HG03439 (cell line): ENCODE measurements around the gene PDZD7.
"Not testable (repeated sequence)": the region's sequence is repeated elsewhere in the genome, so short reads cannot be mapped to it uniquely, and the experiment has no call there.

Experiments
- ATAC-seq: cut with Tn5 transposase; IDR thresholded peaks from one replicate; pipeline ENCODE4 v1.9.1; 2021; ENCODE audit warnings: mild to moderate bottlenecking, moderate library complexity; ENCODE audit not compliant: unreplicated experiment

Gene PDZD7

DNA sequence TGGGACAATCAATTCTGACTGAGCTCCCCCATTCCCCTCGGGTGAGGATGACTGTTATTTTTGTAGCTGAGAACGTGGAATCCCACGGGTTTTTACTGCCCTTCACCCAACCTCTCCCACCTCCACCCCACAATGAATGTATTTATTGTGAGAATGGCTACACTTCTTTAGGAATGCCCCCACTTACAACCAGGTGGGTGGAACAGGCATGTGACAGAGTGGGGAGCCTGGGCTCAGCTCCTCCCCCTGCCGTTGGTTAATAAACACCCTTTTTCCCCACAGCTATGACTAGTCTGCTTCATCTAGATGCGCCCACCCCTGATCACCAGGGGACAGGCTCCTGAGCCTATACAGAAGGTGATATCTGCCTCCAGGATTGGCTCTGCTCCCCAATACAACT, 45.6 kb downstream of the PDZD7 start:
- ATAC-seq, result no peak

DNA sequence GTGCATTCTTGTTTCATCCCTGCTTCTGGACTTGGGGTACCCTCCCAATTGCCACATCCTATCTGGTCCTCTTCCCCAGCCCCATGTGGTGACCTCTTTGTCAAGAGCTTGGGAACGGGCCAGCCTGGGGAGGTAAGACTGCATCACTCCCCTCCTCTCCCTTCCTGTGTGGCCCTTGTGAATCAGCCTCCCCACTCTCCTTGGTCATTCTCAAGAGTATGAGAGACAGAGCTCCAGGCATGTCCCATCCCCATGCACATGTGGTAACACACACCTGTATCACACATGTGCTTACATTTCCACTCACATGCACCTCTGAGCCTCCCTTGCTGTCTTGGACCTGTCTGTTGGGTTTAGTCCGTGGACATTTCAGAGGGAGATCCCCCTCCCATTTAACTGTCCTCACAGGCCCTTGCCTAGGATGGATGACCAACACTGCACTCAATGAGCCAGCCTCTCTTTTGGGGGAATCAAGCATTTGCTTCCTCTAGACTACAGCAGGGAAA, 46.2 kb downstream of the PDZD7 start:
- ATAC-seq, result no peak

DNA sequence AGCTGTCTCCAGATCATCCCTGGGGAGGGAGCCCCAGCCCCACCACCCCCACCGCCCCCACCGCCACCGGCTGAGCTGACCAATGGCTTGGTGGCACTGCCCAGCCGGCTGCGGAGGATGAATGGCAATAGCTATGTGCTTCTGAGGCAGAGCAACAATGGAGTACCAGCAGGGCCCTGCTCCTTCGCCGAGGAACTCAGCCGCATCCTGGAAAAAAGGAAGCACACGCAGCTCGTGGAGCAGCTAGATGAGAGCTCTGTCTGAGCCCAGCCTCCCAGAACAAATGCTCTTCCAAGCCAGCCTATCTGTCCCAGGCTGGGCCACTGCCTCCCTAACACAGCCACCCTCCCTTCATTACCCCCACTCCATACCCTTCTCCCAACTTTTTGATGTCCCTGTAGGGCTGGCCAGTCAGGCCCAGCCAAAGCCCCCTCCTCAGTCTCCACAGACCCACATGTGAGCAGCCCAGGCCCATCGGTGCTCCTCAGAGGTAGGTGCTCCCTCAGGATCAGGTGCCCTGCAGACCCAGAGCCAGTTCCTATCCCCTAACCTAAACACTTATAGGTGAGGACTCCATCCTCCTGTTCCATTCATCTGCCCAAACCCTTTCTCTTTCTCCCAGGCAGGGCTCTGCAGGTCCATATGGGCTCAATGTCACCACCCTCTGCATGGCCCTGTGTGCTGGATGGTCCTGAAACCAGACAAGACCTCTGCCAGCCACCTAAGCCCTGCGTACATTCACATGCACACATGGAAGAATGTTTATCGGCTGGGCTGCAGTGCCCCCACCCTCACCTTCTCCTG, 46.9 kb downstream of the PDZD7 start:
- ATAC-seq, result no peak

DNA sequence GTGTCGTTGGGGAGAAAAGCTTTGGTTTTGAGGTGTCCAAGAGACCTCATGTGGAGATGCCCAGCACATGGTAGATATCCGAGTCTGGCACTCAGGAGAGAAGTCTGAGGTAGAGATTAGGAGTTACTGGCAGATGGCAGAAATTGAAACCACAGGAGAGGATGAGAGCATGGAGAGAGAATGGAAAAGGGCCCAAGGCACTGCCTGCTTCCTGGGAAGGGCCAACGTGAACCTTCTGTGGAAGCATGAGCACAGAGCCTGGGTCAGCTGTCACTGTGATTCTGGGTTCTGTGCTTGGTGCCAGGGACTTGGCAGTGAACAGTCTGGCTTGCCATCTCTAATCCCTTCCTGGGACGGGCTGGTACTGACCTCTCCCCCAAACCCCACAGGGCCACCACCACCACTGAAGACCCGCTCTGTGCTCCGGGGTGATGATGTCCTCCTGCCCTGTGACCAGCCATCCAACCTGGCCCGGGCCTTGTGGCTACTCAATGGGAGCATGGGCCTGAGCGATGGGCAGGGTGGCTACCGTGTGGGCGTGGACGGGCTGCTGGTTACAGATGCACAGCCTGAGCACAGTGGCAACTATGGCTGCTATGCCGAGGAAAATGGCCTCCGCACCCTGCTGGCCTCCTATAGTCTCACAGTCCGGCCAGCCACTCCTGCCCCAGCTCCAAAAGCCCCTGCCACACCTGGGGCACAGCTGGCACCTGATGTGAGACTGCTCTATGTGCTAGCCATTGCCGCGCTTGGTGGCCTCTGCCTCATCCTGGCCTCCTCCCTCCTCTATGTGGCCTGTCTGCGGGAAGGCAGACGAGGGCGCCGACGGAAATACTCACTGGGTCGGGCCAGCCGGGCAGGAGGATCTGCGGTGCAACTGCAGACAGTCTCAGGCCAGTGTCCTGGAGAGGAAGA, 47.8 kb downstream of the PDZD7 start:
- ATAC-seq, result no peak

GRCh38 chr10:100981178-100981772, 49.7 kb downstream of the PDZD7 start:
- no peak for ATAC-seq

GRCh38 chr10:100980711-100981110, 50.2 kb downstream of the PDZD7 start:
- ATAC-seq, result no peak

DNA sequence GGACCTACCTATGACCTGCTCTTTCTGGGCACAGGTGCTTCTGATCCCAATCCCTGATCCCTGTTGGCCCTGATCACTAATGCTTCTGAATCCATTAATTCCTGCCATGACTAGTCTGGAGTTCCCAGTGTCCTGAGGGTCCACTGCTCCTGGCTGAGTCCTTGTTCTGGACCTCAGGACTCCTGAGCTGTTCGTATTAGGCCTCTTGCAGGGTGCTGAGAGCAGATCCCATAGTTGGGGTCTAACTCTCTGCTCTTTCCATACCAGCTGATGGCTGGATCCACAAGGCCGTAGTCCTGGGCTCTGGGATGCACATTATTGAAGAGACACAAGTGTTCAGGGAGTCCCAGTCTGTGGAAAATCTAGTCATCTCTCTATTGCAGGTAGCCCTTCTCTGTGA, 50.6 kb downstream of the PDZD7 start:
- ATAC-seq, result no peak

GRCh38 chr10:100979791-100980272, 51.1 kb downstream of the PDZD7 start:
- ATAC-seq, result no peak

- no peak for ATAC-seq
These were observed 52.1 kb downstream of the PDZD7 start for GRCh38 chr10:100978901-100979195.

GRCh38 chr10:100978121-100978900, 52.6 kb downstream of the PDZD7 start:
- ATAC-seq, result no peak

DNA sequence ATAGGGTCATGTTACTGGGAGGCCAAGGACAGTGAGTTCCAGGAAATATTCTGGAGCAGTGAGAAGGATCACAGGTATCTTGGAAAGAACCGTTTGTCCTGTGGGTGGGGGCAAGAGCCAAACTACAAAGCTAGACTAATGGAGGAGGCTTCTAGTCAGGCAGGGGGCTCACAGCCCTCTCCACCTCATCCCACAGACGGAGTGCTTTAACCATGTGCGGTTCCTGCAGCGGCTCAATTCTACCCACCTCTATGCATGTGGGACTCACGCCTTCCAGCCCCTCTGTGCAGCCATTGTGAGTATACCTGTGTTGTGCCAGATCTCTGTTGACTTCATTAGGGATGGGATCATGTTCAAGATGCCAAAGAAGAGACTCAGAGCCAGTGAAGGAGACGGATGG, 53.5 kb downstream of the PDZD7 start:
- no peak for ATAC-seq

DNA sequence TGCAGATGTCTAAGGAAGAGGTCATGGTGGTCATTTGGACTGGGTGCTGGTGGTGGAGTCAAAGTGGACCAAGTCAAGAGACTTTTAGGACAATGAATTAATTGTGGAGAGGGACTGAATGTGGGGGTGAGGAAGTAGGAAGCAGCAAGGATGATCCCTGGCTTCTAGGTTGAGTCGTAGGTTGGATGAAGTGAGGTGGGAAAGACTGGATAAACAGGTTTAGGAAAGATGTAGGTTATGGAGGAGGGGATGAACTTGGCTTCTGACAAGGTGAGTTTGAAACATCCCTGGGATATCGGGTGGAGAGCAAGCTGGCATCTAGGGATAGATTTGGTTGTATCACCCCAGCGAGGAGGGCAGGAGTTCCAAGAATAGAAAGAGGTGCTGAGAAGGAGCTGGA, 54.0 kb downstream of the PDZD7 start:
- ATAC-seq, result no peak

DNA sequence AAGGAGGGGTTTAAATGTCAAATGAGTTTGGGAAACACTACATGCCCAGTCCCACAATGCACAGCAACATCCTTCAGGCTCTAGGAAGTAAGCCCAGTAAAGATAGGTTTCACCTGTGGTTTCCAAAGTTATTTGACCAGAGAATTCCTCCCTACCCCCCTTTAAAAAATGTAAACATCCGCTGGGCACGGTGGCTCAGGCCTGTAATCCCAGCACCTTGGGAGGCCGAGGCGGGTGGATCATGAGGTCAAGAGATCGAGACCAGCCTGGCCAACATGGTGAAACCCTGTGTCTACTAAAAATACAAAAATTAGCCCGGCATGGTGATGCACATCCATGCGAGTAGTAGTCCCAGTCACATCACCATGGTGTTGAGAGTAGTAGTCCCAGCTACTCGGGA, 55.5 kb downstream of the PDZD7 start:
- not testable (repeated sequence) for ATAC-seq

GRCh38 chr10:100972904-100973535, 57.9 kb downstream of the PDZD7 start:
- ATAC-seq, result no peak

DNA sequence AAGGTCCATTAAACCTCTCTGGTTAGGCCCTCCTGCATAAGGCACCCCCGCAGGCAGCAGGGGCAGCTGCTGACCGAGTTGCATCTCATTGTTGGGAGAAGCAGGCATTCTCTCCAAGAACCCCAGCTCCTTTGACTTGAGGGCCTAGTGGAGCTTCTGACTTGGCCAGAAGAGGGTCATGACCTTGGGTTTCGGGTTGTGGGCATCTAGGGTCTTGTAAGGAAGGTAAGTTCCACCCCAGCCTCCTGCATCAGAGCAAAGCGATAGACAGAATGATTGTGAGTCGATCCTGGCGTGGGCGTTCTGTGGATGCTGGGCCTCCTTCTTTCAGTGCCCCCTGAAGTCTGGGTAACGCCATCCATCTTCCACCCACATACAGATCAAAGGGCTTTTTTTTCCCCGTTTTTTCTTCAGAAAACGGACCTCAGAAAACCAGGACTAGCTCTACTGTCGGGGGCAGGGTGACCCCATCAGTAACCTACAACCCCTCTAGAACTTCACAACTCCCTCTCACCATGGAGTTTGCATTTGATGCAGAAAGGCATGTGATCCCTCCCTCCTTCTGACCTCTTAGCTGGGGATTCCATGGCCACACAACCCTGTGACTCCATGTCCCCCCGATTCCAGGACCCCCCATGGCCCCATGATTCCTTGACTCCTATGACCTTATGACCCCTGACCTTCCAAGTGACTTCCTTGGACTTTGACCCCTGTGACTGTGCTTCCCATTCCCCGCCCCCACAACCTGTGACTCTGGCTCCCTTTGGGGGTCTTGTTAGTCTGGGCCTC, 58.6 kb downstream of the PDZD7 start:
- no peak for ATAC-seq

- ATAC-seq, result no peak
These were observed 59.8 kb downstream of the PDZD7 start for GRCh38 chr10:100970914-100971811.

GRCh38 chr10:100970076-100970913, 60.6 kb downstream of the PDZD7 start:
- no peak for ATAC-seq
